HepG2 (cell line): ENCODE results near the gene STK40. TPM values are rescaled to one million over a fixed set of nuclear protein-coding genes. Genes with fewer than 3 reads are reported as not detected.

Source experiments
- DNMT3B ChIP-seq: conservative IDR thresholded peaks from 2 replicates; pipeline ENCODE4 v1.6.1; 2016; ENCODE audit warnings: missing biosample characterization, control low read depth
- FOXA1 ChIP-seq, 2 experiments: fragments of 450-650 bp in 1 of 2; sonication (generic) in 1 of 2; formaldehyde crosslinking in 1 of 2; IDR thresholded peaks; 2 replicates each; pipeline versions ENCODE4 v1.4.0 to v1.6.1; 2016 to 2020; ENCODE audit warnings: missing genetic modification reagents in 1 of 2
- NPAS2 ChIP-seq: sonication (generic); formaldehyde crosslinking; IDR thresholded peaks from 2 replicates; pipeline ENCODE4 v1.8.0; 2022; ENCODE audit warnings: mild to moderate bottlenecking, missing genetic modification reagents, borderline replicate concordance
- NR1H2 ChIP-seq: sonication (generic); formaldehyde crosslinking; IDR thresholded peaks from 2 replicates; pipeline ENCODE4 v1.8.1; 2022; ENCODE audit warnings: low read depth, missing genetic modification reagents, borderline replicate concordance
- POLR2AphosphoS2 ChIP-seq: IDR thresholded peaks from 2 replicates; pipeline ENCODE4 v1.6.1; 2011; ENCODE audit warnings: low read depth, low read length, improper control_type of control experiment
- RXRB ChIP-seq: IDR thresholded peaks from 2 replicates; pipeline ENCODE4 v1.6.1; 2016; ENCODE audit warnings: borderline replicate concordance, missing genetic modification reagents, missing compliant biosample characterization
- SOX6 ChIP-seq, 2 experiments: fragments of 450-650 bp in 1 of 2; sonication (generic) in 1 of 2; formaldehyde crosslinking in 1 of 2; IDR thresholded peaks; 2 replicates each; pipeline versions ENCODE4 v1.4.0 to v1.6.1; 2017 to 2020; ENCODE audit warnings: antibody characterized with exemption in 1 of 2, mild to moderate bottlenecking in 1 of 2, missing genetic modification reagents in 1 of 2
- WIZ ChIP-seq: sonication (generic); formaldehyde crosslinking; IDR thresholded peaks from 2 replicates; pipeline ENCODE4 v1.5.1; 2020; ENCODE audit warnings: mild to moderate bottlenecking, missing genetic modification reagents
- XBP1 ChIP-seq: sonication (generic); formaldehyde crosslinking; IDR thresholded peaks from 2 replicates; pipeline ENCODE4 v1.5.0; 2020; ENCODE audit warnings: missing genetic modification reagents
- ZNF253 ChIP-seq: sonication (generic); formaldehyde crosslinking; IDR thresholded peaks from 2 replicates; pipeline ENCODE4 v1.8.0; 2022; ENCODE audit warnings: mild to moderate bottlenecking, missing genetic modification reagents, borderline replicate concordance
- ZNF296 ChIP-seq: sonication (generic); formaldehyde crosslinking; conservative IDR thresholded peaks from 2 replicates; pipeline ENCODE4 v1.5.0; 2020; ENCODE audit warnings: mild to moderate bottlenecking, missing genetic modification reagents
- ZNF451 ChIP-seq: sonication (generic); formaldehyde crosslinking; IDR thresholded peaks from 2 replicates; pipeline ENCODE4 v1.5.0; 2020; ENCODE audit warnings: mild to moderate bottlenecking, missing genetic modification reagents
- ZNF510 ChIP-seq: sonication (generic); formaldehyde crosslinking; IDR thresholded peaks from 2 replicates; pipeline ENCODE4 v1.4.0; 2020; ENCODE audit warnings: low read depth, mild to moderate bottlenecking, missing genetic modification reagents
- ZNF563 ChIP-seq: sonication (generic); formaldehyde crosslinking; IDR thresholded peaks from 2 replicates; pipeline ENCODE4 v1.8.0; 2022; ENCODE audit warnings: mild to moderate bottlenecking, moderate library complexity, missing genetic modification reagents
- ZNF619 ChIP-seq: sonication (generic); formaldehyde crosslinking; IDR thresholded peaks from 2 replicates; pipeline ENCODE4 v1.4.0; 2020; ENCODE audit warnings: mild to moderate bottlenecking, missing genetic modification reagents
- ZNF709 ChIP-seq: sonication (generic); formaldehyde crosslinking; IDR thresholded peaks from 2 replicates; pipeline ENCODE4 v1.5.0; 2020; ENCODE audit warnings: mild to moderate bottlenecking, missing genetic modification reagents
- ZNF788 ChIP-seq: sonication (generic); formaldehyde crosslinking; IDR thresholded peaks from 2 replicates; pipeline ENCODE4 v1.5.0; 2020; ENCODE audit warnings: mild to moderate bottlenecking, missing genetic modification reagents, borderline replicate concordance
- ZSCAN21 ChIP-seq: sonication (generic); formaldehyde crosslinking; IDR thresholded peaks from 2 replicates; pipeline ENCODE4 v1.8.0; 2022; ENCODE audit warnings: mild to moderate bottlenecking, missing genetic modification reagents, moderate library complexity, borderline replicate concordance
- polyA plus RNA-seq, 8 experiments: library from polyadenylated mRNA; depleted of rRNA in 3 of 8; stranded (reverse) in 7 of 8; unstranded in 1 of 8; fragments of >200 nt; fragmentation: Illumina TruSeq in 4 of 8; extraction: Trizol in 4 of 8; gene quantifications; 2 replicates each; pipeline versions ENCODE4 v1.2.1 to v1.2.3, GENCODE V29; 2011 to 2016; ENCODE audit warnings: low read depth in 4 of 8, missing spikeins in 1 of 8, mixed read lengths in 1 of 8; ENCODE audit not compliant: insufficient read depth in 1 of 8
- total RNA-seq, 5 experiments: library from RNA; depleted of rRNA; stranded (reverse); fragments of >200 nt; fragmentation: Illumina TruSeq; extraction: Trizol; gene quantifications; 2 replicates each; pipeline ENCODE4 v1.2.3, GENCODE V29; 2016; ENCODE audit warnings: low read depth in 1 of 5
- TF ChIP-seq, protein P1 (sequence below): sonication (generic); formaldehyde crosslinking; IDR thresholded peaks from 2 replicates; pipeline ENCODE4 v1.4.0; 2020; ENCODE audit warnings: low read depth, mild to moderate bottlenecking, missing genetic modification reagents
- TF ChIP-seq, protein P2 (sequence below): sonication (generic); formaldehyde crosslinking; IDR thresholded peaks from 2 replicates; pipeline ENCODE4 v1.4.0; 2020; ENCODE audit warnings: missing genetic modification reagents, mild to moderate bottlenecking, borderline replicate concordance
- TF ChIP-seq, protein P3 (sequence below): sonication (generic); formaldehyde crosslinking; IDR thresholded peaks from 2 replicates; pipeline ENCODE4 v1.5.0; 2020; ENCODE audit warnings: missing genetic modification reagents
- TF ChIP-seq, protein P4 (sequence below): sonication (generic); formaldehyde crosslinking; IDR thresholded peaks from 2 replicates; pipeline ENCODE4 v1.8.1; 2023; ENCODE audit warnings: mild to moderate bottlenecking, missing genetic modification reagents

The STK40 gene
- total and polyA plus RNA-seq, 2 of the 13 experiments (the other 11 are each of a cell fraction or from before 2014, with no cell fraction given): 33.8 to 35.1 TPM

DNA sequence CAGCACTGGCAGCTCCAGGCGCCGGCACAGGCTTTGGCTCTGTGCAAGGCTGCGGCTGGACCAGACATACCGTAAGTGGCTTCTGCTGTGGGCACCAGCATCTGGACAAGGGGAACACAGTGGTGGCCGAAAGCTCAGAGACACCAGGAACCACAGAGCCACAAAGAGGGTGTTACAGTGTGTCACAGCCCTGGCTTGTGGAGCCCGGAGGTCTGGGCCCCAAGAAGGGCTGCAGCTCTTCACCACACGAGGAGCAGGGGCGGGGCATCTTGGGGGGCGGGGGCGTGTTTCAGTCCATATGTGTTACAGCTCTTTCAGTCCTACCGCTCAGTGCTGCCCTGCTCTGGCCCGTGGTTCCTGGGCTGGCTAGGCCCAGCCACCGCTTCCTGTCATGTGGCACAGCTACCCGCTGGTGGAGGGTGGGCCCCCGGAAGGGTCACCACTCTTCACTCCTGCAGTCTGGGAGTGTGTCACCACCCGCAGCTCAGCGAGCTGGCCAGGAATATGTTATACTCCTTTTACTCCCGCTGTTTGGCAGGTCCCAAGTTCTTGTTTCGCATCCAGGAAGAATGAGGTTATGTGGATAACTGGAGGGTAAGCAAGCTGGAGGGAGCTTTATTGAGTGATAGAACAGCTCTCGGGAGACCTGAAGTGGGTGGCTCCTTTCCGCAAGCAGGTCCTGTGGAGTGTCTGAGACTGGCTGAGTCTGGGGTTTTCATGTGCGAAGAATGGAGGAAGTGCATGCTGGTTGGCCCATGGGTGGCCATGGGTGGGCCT, 15.3 kb upstream of the STK40 start (continued):
- TF ChIP-seq ZNF451 (CRISPR knock-in tag): peak; percentile 75
- TF ChIP-seq NR1H2: no peak
- TF ChIP-seq NPAS2: no peak
- no peak for TF ChIP-seq ZNF709
- TF ChIP-seq, protein P1, sequence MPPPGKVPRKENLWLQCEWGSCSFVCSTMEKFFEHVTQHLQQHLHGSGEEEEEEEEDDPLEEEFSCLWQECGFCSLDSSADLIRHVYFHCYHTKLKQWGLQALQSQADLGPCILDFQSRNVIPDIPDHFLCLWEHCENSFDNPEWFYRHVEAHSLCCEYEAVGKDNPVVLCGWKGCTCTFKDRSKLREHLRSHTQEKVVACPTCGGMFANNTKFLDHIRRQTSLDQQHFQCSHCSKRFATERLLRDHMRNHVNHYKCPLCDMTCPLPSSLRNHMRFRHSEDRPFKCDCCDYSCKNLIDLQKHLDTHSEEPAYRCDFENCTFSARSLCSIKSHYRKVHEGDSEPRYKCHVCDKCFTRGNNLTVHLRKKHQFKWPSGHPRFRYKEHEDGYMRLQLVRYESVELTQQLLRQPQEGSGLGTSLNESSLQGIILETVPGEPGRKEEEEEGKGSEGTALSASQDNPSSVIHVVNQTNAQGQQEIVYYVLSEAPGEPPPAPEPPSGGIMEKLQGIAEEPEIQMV (CRISPR knock-in tag): no peak; the same call in 1 of the 2 replicates
- TF ChIP-seq ZNF296 (CRISPR knock-in tag): 0 out of 2 replicates have a peak, but pooled peaks have one; percentile 56
- no peak; the same call in 1 of the 2 replicates for TF ChIP-seq XBP1
- no peak for TF ChIP-seq FOXA1 (IDR thresholded peaks at IDR 0.05)
- no peak; the same call in 1 of the 2 replicates for TF ChIP-seq FOXA1 (CRISPR knock-in tag; IDR thresholded peaks at IDR 0.05)
- TF ChIP-seq ZNF619 (CRISPR knock-in tag): no peak; the same call in 1 of the 2 replicates
- peak; percentile 94; the same call in 1 of the 2 replicates for TF ChIP-seq ZNF788 (CRISPR knock-in tag)
- TF ChIP-seq ZNF253: no peak
- no peak for TF ChIP-seq WIZ (CRISPR knock-in tag)
- peak; percentile 79; the same call in 1 of the 2 replicates for TF ChIP-seq POLR2AphosphoS2
- TF ChIP-seq ZSCAN21: no peak
- TF ChIP-seq, protein P2, sequence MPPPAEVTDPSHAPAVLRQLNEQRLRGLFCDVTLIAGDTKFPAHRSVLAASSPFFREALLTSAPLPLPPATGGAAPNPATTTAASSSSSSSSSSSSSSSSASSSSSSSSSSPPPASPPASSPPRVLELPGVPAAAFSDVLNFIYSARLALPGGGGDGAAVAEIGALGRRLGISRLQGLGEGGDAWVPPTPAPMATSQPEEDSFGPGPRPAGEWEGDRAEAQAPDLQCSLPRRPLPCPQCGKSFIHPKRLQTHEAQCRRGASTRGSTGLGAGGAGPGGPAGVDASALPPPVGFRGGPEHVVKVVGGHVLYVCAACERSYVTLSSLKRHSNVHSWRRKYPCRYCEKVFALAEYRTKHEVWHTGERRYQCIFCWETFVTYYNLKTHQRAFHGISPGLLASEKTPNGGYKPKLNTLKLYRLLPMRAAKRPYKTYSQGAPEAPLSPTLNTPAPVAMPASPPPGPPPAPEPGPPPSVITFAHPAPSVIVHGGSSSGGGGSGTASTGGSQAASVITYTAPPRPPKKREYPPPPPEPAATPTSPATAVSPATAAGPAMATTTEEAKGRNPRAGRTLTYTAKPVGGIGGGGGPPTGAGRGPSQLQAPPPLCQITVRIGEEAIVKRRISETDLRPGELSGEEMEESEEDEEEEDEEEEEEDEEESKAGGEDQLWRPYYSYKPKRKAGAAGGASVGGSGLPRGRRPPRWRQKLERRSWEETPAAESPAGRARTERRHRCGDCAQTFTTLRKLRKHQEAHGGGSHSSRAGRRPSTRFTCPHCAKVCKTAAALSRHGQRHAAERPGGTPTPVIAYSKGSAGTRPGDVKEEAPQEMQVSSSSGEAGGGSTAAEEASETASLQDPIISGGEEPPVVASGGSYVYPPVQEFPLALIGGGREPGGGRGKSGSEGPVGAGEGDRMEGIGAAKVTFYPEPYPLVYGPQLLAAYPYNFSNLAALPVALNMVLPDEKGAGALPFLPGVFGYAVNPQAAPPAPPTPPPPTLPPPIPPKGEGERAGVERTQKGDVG (CRISPR knock-in tag): no peak
- no peak for TF ChIP-seq SOX6 (IDR thresholded peaks at IDR 0.05)
- TF ChIP-seq SOX6 (CRISPR knock-in tag; IDR thresholded peaks at IDR 0.05): peak; percentile 75
- TF ChIP-seq RXRB: peak; percentile 79
- TF ChIP-seq ZNF563 (CRISPR knock-in tag): 0 out of 2 replicates have a peak, but pooled peaks have one; percentile 4
- no peak for TF ChIP-seq DNMT3B
- TF ChIP-seq, protein P3, sequence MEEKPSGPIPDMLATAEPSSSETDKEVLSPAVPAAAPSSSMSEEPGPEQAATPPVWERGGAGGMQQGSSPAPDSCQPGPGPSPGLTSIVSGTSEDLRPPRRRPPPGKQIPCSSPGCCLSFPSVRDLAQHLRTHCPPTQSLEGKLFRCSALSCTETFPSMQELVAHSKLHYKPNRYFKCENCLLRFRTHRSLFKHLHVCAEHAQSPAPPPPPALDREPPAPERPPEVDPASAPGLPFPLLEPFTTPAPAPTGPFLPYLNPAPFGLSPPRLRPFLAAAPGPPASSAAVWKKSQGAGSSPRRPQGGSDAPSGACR (CRISPR knock-in tag): peak; percentile 88
- no peak for TF ChIP-seq ZNF510
- TF ChIP-seq, protein P4, sequence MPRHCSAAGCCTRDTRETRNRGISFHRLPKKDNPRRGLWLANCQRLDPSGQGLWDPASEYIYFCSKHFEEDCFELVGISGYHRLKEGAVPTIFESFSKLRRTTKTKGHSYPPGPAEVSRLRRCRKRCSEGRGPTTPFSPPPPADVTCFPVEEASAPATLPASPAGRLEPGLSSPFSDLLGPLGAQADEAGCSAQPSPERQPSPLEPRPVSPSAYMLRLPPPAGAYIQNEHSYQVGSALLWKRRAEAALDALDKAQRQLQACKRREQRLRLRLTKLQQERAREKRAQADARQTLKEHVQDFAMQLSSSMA (CRISPR knock-in tag): peak; percentile 59; the same call in 1 of the 2 replicates
